Neuron (in vitro differentiated cells): ENCODE data around the gene PEAK1.
"Not testable (repeated sequence)": the region's sequence is repeated elsewhere in the genome, so short reads cannot be mapped to it uniquely, and the experiment has no call there.

Experiments
- H2AFZ ChIP-seq: one replicate; pipeline ENCODE4 v1.6.1; 2013; ENCODE audit warnings: low read depth, mild to moderate bottlenecking, inconsistent platforms, low read length, moderate library complexity
- H3K27me3 ChIP-seq: one replicate; pipeline ENCODE4 v1.6.1; 2013; ENCODE audit warnings: low read length; ENCODE audit not compliant: insufficient read depth
- H3K36me3 ChIP-seq: one replicate; pipeline ENCODE4 v1.6.1; 2013; ENCODE audit warnings: low read length; ENCODE audit not compliant: insufficient read depth
- H3K4me1 ChIP-seq: one replicate; pipeline ENCODE4 v1.6.1; 2013; ENCODE audit warnings: low read length; ENCODE audit not compliant: insufficient read depth
- H3K4me3 ChIP-seq: 2 replicates; pipeline ENCODE4 v1.5.1; 2013; ENCODE audit warnings: mild to moderate bottlenecking, low read length, moderate library complexity
- H3K9me3 ChIP-seq: one replicate; pipeline ENCODE4 v1.6.1; 2013; ENCODE audit warnings: low read length

PEAK1 gene

DNA sequence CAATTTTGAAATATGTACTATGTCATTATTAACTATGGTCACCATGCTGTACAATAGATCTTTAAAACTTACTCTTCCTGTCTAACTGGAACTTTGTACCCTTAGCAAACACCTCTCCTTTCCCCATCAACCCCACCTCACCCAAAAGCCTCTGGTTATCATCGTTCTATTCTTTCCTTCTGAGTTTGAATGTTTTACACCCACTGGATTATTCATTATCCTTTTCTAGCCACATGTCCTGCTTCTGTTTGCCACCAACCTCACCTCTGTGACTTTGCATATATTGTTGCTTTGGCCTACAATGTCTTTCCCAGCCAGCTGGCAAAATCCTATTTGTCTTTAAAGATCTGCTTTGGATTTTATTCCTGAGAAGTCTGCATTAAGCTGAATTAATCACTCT is 246.4 kb downstream of the PEAK1 start:
- Histone ChIP-seq H3K27me3 (no peaks in the 10 kb centered on the region), H3K4me3 (no peak overlapping the region), H2AFZ (no peak overlapping the region), H3K4me1 (peaks cover 2% of the 10 kb centered on the region), H3K9me3 (no peaks in the 10 kb centered on the region), H3K36me3 (no peaks in the 10 kb centered on the region)

- H3K9me3 ChIP-seq, result no peaks in the 10 kb centered on the region
- no peak overlapping the region for H3K4me3 ChIP-seq
- H3K36me3 ChIP-seq, result no peaks in the 10 kb centered on the region
- H3K27me3 ChIP-seq, result no peaks in the 10 kb centered on the region
- H2AFZ ChIP-seq, result no peak overlapping the region
- H3K4me1 ChIP-seq, result peaks cover 2% of the 10 kb centered on the region
These were observed 248.5 kb downstream of the PEAK1 start for GRCh38 chr15:77171221-77171967.

DNA sequence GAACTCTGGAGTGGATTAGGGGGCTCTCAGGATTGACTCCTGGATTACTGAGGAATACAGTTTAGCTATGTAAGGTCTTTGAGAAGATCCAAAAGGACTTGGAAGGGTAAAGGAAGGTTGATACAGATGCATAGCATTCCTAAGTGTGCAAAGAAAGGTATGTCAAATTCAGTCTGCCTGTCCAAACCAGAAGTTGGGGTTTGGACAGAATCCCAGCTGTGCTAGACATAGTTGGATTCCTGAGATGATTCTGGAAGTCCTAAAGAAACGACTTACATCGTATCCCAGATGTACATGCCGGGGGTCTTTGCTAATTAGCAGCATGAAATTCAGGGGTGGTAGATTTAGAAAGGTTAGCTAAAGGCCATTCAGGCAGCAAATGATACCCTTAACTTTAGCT is 251.3 kb downstream of the PEAK1 start:
- H3K36me3 ChIP-seq, result no peaks in the 10 kb centered on the region
- H3K4me3 ChIP-seq, result no peak overlapping the region
- no peaks in the 10 kb centered on the region for H3K9me3 ChIP-seq
- H2AFZ ChIP-seq, result no peak overlapping the region
- peaks cover 2% of the 10 kb centered on the region for H3K4me1 ChIP-seq
- no peaks in the 10 kb centered on the region for H3K27me3 ChIP-seq

- Histone ChIP-seq H3K4me1 (no peaks in the 10 kb centered on the region), H2AFZ (no peak overlapping the region), H3K27me3 (no peaks in the 10 kb centered on the region), H3K36me3 (no peaks in the 10 kb centered on the region), H3K4me3 (no peak overlapping the region), H3K9me3 (no peaks in the 10 kb centered on the region)
These were observed 251.8 kb downstream of the PEAK1 start for GRCh38 chr15:77168141-77168540.

DNA sequence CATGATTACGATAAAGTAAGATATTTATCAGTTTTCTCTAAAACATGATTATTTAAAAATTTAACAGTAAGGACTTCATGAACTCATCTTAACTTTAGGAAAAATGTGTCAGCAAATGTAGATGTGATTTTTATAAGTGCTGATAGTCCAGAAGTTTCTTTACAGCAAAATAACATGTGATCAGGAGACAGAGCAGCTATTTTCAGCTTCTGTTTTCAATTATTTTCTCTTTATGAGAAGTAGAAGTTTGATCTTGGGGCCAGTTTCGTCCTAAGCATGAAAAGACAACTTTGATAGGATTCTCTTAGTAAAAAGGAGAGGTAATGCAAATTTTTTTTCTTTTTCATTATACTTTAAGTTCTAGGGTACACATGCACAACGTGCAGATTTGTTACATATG is 252.5 kb downstream of the PEAK1 start:
- no peaks in the 10 kb centered on the region for H3K4me1 ChIP-seq
- no peaks in the 10 kb centered on the region for H3K27me3 ChIP-seq
- no peaks in the 10 kb centered on the region for H3K9me3 ChIP-seq
- H2AFZ ChIP-seq, result no peak overlapping the region
- no peaks in the 10 kb centered on the region for H3K36me3 ChIP-seq
- H3K4me3 ChIP-seq, result no peak overlapping the region

GRCh38 chr15:77163781-77164384 is 256.0 kb downstream of the PEAK1 start:
- Histone ChIP-seq H3K27me3 (no peaks in the 10 kb centered on the region), H3K36me3 (no peaks in the 10 kb centered on the region)

GRCh38 chr15:77162872-77163633 is 256.9 kb downstream of the PEAK1 start:
- peaks cover 2% of the 10 kb centered on the region for H3K36me3 ChIP-seq
- H3K4me1 ChIP-seq, result no peaks in the 10 kb centered on the region
- no peak overlapping the region for H3K4me3 ChIP-seq
- no peaks in the 10 kb centered on the region for H3K9me3 ChIP-seq
- no peak overlapping the region for H2AFZ ChIP-seq
- no peaks in the 10 kb centered on the region for H3K27me3 ChIP-seq

More at GRCh38 chr15:77163781-77164384, 256.0 kb downstream of the PEAK1 start:
- Histone ChIP-seq H3K4me3 (no peak overlapping the region), H3K4me1 (no peaks in the 10 kb centered on the region), H3K9me3 (no peaks in the 10 kb centered on the region), H2AFZ (no peak overlapping the region)

DNA sequence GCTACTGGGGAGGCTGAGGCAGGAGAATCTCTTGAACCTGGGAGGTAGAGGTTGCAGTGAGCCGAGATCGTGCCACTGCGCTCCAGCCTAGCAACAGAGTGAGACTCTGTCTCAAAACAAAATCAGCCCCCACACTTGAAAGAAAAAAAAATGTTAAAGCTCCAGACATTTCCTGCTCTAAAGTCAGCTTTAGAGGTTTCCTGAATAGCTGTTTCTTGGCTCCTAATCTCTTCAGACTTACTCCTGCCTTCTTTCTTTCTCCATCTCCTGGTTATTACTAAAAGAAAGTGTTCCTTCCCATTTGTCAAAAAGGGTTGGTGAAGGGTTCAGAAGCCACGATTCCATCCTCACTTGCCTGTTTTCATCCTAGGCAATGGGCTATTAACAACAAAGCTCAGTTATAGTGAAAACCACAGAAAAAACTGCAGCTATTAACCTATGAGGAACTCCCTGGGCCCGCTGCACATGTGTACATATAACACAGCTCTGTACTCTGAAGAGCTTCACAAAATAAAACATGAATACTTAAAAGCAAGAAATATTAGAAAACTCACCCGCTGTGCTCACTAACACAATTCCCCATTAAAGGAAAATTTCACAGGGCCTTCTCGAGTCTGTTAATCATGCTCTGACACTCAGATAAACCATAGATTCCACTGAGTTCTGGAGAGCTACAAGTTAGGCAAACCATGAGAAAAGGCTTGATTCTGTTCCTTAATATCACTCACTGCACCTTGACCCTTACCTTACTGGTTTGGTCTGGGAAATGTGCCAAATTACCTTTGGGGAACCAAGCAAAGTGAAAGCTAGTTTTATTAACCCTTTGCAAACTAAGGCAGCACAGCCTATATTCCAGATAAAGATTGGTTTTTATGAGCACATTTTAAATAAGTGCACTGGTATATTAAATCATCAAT is 259.1 kb downstream of the PEAK1 start:
- H3K4me1 ChIP-seq, result no peaks in the 10 kb centered on the region
- H2AFZ ChIP-seq, result no peak overlapping the region
- H3K27me3 ChIP-seq, result no peaks in the 10 kb centered on the region
- no peak overlapping the region for H3K4me3 ChIP-seq
- H3K9me3 ChIP-seq, result no peaks in the 10 kb centered on the region
- peaks cover 11% of the 10 kb centered on the region for H3K36me3 ChIP-seq

GRCh38 chr15:77156000-77156399 is 263.9 kb downstream of the PEAK1 start:
- H3K4me3 ChIP-seq, H3K4me1 ChIP-seq, H3K27me3 ChIP-seq, H3K9me3 ChIP-seq, H2AFZ ChIP-seq: not testable (repeated sequence)
- peaks cover 11% of the 10 kb centered on the region for H3K36me3 ChIP-seq

DNA sequence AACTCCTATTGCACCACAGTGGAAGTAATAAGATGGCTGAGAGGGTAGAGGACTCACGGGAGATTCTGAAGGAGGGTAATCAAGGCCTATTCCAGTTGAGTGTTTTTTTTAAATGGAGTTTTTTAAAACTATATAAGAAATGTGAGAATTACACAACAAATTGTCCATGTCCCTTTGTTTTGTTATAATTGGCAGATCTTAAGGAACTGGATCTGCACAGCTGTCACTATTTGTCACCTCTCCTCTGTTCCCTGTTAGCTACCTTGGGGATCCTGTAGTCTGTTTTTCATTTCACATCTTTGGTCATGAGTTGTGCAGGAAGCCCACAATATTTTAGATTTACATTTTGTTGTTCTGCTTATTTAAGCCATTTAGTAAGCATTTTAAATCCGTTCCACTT is 271.7 kb downstream of the PEAK1 start:
- no peaks in the 10 kb centered on the region for H3K27me3 ChIP-seq
- H3K9me3 ChIP-seq, result no peaks in the 10 kb centered on the region
- no peak overlapping the region for H2AFZ ChIP-seq
- H3K4me3 ChIP-seq, result no peak overlapping the region
- no peaks in the 10 kb centered on the region for H3K36me3 ChIP-seq
- H3K4me1 ChIP-seq, result no peaks in the 10 kb centered on the region

GRCh38 chr15:77145370-77145769 is 274.5 kb downstream of the PEAK1 start:
- Histone ChIP-seq H3K4me3 (no peak overlapping the region), H3K9me3 (no peaks in the 10 kb centered on the region), H2AFZ (no peak overlapping the region), H3K27me3 (no peaks in the 10 kb centered on the region), H3K4me1 (no peaks in the 10 kb centered on the region), H3K36me3 (no peaks in the 10 kb centered on the region)

GRCh38 chr15:77144492-77145070 is 275.3 kb downstream of the PEAK1 start:
- Histone ChIP-seq H3K4me1 (no peaks in the 10 kb centered on the region), H3K36me3 (no peaks in the 10 kb centered on the region), H3K9me3 (no peaks in the 10 kb centered on the region), H3K4me3 (no peak overlapping the region), H2AFZ (no peak overlapping the region), H3K27me3 (no peaks in the 10 kb centered on the region)
